ENCODE results near the gene LOXL3.
A peak's percentile ranks its signal among the peaks of the same experiment; 100 is the strongest.

LOXL3 gene

DNA sequence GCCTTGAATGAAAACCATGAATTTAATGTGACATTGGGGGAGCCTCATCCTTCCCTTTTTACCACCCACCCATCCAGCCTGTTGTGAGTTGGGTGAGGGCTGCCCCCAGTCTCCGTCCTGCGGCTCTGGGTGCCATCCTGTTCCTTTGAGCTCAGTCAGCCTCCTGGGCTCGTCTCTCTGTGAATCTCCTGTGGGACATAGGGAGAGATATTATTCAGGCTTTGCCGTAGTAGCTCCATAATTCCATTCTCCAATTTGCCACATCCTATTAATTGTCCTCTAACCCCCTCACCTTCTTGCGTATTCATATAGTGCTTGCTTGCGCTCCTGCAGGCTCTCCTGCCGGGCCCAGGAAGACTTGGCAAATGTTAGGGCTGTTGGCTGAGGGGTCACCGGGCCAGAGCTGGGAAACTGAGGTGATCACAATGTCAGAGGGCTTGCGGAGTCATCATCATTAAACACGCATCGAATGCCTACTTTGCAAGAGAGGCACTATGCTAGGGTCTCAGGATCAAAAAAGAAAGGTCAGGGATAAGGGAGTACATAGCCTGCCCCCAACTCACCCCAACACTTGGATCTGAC is 27.0 kb downstream of the LOXL3 start:
- no peak for DNase-seq (ENCODE audit: low read depth in 3 of 3)

DNA sequence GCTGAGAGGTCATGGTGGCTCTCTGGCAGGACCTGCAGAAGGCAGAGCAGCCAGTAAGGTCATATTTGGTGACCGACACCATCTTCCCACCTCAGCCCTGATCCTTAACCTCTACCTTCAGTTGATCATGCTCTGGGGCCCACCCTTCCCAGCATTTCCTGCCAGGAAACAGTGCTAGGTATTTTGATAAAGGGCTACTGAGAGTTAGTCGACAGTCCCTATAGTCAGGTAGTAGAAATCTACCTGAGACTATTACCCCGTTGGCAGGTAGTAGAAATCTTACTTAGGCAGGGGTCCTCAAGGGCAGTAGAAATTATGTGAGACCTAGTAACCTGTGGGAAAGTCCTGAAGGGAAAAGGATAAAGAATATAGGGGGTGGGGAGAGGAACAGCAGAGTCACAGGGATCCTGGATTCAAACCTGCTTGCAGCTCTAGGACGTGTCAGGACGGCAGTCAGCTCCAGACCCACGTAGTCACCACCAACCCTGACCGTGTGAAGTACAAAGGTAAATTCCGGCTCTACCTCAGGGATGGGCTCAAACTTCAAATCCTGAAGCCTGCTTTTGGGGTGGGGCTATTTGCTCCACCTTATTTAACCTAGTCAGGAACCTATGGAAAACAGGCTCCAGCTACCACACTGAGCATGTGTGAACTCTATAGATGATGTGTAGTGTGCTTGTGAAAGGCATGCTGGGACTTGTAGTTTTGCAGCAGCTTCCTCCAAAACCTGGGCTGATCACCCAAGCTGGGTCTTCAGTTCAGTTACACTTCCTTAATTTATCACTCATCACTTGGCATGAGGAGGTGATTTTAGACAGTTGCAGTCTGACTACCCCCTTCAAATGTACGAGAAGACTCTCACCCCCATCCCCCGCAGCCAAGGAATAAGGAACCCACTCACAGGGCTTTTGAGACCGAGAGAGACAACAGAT is 27.8 kb downstream of the LOXL3 start, which contains the start of gene DQX1:
Gene DQX1, minus strand, starts transcription at position 515 of the 932 bp plus-strand sequence. Its CDS starts 502 bp downstream, at position 13.
- DNase-seq (ENCODE audit: low read depth in 3 of 3): no peak

DNA sequence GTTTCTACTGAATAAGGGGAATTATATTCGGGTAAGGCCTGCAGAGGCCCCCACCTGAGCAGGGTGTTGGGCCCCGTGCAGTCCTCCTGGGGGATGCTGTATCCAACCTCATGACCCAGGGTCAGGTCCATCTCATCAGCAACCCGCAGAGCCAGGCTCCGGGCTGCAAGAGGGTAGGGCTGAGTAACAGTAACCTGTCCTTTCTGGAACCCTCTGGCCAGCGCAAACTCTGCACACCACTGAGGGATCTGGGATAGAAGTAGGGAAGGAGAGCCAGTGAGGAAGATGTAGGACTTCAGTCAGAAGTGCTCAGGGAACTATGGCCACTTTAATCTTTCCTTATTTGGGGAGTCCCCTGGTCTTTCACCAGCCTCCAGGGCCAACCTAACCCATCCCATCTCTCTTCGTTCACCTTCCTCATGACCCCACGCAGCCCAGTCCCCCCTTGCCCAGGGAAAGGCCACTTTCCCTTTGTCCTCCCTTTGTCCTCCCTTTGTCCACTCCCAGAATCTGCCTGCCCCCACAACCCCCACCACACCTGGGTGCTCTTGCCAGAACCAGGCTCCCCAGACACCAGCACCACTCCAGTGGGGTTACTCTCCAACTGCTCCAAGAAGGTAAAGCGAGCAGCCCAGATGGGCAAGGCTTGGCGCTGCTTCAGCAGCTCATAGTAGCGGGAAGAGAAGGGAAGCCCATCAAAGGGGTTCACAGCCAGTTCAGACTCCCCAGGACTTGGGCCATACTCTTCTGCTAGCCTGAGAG is 28.6 kb downstream of the LOXL3 start:
- no peak for DNase-seq (ENCODE audit: low read depth in 3 of 3)

DNA sequence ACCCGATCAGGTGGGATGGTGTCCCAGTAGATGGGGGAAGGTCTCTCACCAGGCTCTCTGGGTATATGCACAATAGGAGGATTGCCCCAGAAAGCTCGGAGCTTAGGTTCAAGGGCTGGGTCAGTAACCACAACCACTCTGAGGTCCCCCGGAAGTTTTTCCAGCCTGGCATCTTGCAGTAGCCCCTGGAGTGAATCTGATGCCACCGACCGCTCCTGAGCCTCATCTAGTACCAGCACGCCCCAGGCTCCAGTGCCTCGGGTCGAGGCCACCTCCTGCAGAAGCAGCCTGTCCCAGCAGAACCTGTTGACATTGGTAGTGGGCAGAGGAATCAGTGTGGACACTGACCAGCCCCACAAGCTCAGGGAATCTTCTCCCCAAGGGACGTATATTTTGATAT is 29.7 kb downstream of the LOXL3 start:
- DNase-seq (ENCODE audit: low read depth in 3 of 3): no peak

DNA sequence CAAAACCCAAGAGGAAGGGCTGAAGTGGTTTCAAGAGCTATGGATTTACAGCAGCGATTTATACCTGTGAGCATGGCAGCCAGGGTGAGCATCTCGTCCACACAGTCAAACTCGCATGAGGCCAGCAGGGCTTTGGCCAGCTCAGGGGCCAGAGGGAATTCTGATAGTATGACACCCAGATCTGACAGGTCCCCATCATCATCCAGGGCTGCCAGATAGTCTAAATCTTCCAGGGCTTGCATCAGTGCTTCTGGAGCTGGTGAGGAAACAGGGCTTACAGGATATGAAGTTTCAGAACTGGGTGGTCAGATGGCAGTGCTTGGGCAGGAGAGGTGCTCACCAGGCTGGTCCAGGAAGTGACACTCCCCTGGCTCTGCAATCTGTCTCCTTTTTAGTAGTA is 31.2 kb downstream of the LOXL3 start:
- no peak for DNase-seq (ENCODE audit: low read depth in 3 of 3)

DNA sequence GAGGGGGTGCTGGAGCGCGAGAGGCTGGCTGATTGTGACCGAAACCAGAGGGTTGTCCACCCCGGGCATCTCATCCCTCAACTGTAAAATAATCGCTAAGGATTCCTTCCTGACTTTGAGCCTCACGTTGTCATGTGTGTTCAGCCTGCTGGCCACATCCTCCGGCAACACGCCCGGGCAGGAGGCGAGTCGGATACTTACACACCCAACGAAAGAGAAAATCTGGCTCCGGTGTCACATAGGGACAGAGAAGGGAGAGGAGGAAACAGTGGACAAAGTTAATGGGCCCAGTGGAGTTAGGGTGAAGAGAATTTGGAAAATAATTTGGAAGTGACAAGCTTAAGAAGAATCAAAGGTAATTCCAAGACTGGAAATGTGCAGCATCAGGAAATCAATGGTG is 37.1 kb downstream of the LOXL3 start:
- DNase-seq (ENCODE audit: low read depth in 3 of 3): no peak

DNA sequence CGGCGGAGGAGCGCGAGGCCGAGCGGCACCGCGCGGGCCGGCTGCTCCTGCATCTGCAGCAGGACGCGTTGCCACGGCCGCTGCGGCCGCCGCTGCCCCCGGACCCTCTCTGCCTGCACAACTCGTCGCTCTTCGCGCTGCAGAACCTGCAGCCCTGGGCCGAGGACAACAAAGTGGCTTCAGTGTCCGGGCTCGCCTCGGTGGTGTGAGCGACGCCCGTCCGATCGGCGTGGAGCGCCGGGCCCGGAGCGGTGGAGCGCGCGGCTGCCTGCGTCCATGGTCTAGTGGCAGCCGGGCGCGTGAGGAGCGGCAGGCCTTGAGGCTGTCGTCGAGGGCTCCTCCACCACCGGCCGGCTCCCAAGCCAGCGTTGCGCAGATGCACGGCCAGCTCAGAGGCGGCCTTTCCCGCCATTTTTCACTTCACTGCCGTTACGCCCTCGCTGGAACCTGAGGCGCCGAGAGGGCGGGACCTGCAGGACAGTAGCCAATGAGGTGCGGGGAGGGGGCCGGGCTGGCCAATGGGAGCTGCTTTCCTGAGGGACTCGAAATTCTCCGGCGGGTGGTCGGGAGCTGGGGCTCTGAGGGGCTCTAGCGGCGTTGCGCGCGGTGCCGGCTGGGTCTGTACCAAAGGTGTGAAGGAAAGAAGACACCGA is 37.6 kb downstream of the LOXL3 start:
- peak in 2 of 3 experiments; percentile 51 to 70 for DNase-seq (ENCODE audit: low read depth in 3 of 3)

DNA sequence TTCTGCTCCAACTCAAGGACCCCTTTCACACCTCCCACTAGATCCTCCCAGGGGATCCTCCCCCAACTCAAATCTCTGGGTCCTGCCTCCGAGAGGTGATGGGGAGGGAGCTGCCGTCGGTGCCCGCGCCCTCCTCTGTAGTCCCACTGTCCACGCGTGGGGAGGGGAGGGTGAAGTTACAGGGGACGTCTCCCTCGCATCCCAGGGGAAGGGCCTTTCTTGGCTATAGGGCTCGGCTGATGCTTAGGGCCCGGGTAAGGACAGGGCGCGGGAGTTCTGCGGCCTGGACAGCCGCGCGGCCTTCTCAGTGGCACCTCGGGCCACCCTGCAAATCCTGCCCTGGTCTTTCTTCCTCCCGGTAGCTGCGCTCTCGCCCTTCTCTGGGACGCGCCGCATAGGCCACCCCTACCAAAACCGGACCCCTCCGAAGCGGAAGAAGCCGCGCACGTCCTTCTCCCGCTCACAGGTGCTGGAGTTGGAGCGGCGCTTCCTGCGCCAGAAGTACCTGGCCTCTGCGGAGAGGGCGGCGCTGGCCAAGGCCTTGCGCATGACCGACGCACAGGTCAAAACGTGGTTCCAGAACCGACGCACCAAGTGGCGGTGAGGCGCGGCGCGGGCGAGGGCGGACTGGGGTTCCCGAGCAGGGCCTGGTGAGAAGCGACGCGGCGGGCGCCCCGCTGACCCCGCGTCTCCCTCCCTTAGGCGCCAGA is 38.3 kb downstream of the LOXL3 start:
- DNase-seq (ENCODE audit: low read depth in 3 of 3): no peak

DNA sequence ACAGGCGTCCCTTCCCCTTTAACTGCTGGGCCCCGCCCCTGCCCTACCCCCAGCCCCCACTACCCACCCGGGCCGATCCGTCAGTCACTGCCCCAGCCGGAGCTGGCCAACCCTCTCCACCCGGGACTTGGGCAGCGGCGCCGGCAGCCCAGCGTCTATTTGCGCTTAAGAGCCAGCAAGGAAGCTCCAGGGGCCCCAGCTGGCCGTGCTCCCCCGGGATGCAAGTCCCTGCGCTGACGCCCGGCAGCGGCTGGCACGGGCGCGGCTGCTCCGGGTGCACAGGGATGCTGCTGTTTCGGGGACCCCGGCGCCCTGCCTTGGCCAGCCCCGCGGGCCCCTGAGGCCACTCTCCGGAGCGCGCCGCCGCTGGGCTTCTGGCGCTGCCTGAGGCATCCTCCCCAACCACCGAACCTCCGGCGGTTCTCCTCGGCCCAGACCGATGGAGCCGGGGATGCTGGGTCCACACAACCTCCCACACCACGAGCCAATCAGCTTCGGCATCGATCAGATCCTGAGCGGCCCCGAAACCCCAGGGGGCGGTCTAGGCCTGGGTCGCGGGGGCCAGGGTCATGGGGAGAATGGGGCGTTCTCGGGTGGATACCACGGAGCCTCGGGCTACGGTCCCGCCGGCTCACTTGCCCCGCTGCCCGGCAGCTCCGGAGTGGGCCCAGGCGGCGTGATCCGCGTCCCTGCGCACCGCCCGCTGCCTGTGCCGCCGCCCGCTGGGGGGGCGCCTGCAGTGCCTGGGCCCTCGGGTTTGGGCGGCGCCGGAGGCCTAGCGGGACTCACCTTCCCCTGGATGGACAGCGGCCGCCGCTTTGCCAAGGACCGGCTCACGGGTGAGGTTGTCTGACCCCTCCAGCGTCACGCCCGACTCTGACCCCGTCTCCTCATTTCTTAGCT is 39.1 kb downstream of the LOXL3 start, which contains the start of gene TLX2:
Gene TLX2, plus strand, starts transcription at position 83 of the 903 bp plus-strand sequence. Its CDS starts 357 bp downstream, at position 440.
- DNase-seq (ENCODE audit: low read depth in 3 of 3): no peak

DNA sequence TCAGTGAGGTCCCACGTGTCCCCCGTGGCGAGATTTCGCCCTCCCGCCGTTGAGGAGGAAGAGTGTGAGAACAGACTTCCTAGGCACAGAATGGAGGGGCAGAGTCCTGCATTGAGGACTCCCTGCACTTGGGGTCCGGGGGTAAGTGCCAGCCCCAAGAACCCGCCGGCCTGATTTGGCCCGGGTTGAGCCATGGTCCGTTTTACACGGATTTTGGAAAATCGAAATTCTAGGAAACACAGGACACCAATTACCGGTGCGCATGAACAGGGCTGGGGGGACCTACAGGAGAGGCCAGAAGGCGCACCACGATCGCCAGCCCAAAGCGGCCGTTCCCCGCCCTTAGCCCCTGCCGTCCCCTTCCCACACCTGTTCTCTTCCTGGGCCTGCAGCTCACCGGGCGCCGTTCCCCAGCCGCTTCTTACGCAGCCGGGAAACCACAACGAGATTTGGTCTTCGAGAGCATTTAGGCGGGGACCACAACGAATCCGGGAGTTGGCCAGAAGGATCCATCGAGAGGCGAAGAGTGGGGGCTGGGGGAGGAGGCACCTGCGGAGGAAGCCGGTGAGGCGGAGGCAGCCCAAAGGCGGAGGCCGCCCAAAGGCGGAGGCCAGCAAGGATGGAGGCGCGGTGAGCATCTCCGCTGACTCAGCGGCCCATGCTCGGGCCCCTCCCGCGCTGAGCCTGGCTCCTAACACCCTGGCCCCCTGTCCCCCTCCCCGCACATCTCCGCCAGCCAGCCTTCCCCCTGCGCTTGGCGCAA is 40.0 kb downstream of the LOXL3 start:
- no peak for DNase-seq (ENCODE audit: low read depth in 3 of 3)

DNA sequence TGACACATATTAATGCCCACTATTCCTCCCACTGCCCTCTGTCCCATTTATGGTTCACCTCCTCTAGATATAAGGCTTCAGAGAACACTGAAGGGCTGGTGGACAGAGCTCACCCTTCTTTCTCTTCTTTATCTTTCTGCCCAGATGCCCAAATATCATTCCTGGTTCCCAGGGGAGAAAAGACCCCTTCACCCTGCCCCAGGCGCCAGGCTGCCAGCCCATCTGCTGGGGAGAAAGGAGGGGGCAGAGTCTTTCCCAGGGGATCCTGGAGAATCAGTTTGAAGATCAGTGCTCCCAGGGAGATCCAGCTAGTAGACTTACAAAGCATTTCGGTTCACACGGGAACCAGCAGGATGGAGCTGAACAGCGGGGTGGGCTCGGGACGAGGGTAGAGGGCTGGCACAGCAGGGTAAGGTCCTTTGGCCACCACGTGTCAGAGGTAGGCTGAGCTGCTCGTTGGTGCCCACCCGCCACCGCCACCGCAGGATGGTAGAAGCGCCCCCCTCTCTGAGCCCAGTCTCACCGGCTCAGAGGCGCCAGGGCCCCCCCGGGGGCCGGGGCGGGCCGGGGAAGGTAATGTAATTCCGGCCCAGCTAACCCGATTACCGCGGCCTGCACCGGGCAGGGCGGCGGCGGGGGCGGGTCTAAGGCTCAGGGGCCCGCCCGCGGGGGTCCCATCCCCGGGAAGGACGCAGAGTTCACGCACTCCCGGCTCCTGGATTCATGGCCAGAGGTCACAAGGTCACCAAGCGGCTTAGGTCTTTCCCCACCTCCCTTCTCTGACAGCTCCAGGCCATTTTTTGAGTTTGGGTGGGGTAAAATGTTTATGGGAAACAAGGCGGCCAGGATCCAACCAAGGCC is 40.8 kb downstream of the LOXL3 start:
- no peak for DNase-seq (ENCODE audit: low read depth in 3 of 3)

DNA sequence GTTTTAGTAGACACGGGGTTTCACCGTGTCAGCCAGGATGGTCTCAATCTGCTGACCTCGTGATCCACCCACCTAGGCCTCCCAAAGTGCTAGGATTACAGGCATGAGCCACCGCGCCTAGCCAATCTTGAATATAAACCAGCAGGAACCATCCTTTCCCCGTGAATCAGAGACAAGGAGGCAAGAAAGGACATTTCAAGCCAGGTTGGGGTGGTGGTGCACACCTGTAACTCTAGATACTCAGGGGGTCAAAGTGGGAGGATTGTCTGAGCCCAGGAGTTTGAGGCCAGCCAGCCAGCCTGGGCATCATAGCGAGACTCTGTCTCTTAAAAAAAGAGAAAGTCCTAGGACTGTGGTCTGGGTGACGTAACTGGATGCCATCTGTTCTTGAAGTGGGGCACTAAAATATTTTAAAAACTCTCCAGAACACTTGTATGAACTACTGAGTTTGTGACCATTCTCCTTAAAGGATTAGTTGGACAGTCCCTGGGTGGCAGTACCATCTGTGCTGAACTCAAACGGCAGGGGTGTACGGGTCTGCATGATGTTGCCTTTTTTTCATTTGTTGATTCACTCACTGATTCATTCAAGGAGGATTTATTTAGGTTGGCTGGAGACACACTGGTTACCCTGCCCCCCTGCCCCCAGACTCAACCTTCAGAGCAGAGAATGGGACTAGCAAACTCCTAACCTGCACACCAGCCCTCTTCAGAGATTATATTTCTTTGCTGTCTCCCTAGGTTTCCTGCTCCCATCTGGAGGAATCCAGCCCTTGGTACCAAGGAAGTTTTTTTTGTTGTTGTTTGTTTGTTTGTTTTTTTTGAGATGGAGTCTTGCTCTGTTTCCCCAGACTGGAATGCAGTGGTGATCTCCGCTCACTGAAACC is 42.4 kb downstream of the LOXL3 start:
- DNase-seq (ENCODE audit: low read depth in 3 of 3): no peak

DNA sequence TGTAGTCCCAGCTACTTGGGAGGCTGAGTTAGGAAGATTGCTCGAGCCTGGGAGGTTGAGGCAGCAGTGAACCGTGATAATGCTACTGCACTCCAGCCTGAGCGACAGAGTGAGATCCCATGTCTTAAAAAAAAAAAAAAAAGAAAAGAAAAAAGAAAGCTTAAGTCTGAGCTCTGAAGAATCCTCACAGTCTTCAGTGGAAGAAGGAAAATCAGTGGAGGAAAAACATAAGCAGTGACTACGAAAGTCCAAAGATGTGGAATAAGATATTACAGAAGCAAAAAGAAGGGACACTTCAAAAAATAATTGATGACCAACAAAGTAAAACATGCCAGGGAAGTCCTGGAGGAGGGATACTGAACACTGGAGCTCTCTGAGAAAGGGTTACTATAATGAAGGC is 43.5 kb downstream of the LOXL3 start:
- no peak for DNase-seq (ENCODE audit: low read depth in 3 of 3)

DNA sequence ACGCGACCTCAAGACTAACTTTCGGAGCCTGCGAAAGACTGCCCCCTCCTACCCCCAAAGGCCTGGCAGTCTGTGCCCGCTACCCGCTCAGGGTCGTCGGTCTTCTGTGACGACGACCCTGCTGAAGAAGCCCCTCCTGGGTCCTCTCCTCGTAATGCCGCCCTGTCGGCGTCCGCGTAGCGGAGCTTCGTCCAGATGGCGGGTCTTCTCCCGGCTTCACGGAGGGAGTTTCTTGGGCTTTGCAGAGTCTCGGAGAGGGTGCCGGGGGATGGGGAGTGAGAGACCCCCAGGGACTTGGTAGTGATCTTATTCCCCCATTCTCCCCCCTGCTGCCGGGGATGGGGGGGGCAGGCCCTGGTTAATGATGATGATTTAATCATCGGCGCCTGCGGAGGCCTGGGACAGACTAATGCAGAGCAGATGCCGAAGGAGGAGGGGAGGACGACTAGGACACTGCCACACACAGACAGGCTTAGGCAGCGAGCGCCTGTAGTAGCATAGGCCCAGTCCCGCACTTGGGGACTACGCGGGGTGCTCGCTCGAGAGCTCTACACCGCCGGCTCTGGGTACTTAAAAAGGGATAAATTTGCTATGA is 45.7 kb downstream of the LOXL3 start:
- no peak for DNase-seq (ENCODE audit: low read depth in 3 of 3)

DNA sequence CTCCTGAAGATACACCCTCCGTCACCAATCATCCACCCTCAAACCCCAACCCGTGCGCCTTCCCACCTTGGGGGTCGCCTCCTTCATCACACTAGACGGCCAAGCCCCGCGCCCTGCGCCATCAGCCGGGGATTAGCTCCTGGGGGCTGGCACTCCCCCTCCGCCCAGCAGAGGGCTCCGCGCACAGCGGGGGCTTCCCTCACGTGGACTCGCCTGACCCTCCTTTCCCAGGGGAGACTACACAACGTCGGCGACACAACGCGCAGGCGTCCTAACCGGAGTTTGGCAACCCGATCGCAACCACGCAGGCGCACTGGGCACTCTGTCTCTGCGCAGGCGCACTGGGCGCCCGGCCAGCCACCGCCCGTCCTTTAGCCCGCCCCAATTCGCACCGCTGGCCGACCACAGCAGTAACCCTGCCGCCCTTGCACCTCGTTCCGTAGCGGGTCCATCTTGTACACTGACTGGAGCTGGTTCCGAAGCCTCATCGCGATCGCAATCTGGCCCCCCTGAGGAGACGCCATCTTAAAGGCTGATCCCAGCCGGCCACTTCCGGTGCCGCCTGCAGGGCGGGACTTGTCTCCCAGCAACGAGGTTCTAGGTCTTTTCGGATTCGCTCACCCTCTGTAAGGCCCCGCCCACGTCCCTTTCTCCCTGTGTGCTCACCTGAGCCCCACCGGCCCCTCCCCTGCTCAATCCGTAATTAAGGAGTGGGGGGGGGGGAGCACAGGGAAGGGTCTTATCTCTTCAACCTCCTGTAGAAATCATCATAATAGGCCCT is 46.4 kb downstream of the LOXL3 start, which contains the start of gene PCGF1:
Gene PCGF1, minus strand, starts transcription at position 551 of the 781 bp plus-strand sequence. Its CDS starts 27 bp downstream, at position 524.
- peak; percentile 98 for DNase-seq (ENCODE audit: low read depth in 3 of 3)
